Measurements from ENCODE around the gene CLIP1. TPM values are rescaled to one million over a fixed set of nuclear protein-coding genes. Genes with fewer than 3 reads are reported as not detected.
A peak's percentile ranks its signal among the peaks of the same experiment; 100 is the strongest.
"Not testable (repeated sequence)": the region's sequence is repeated elsewhere in the genome, so short reads cannot be mapped to it uniquely, and the experiment has no call there.

CLIP1 gene
- total RNA-seq, 1 experiment from 2014 or later = 19.7 TPM

GRCh38 chr12:122403115-122403770 lies 19.2 kb downstream of the CLIP1 start:
- in situ Hi-C loops (cut with HindIII; ENCODE audit: low sequenced_read_pairs) = no loop called here

GRCh38 chr12:122402264-122402663 lies 20.2 kb downstream of the CLIP1 start:
- in situ Hi-C loops (cut with HindIII; ENCODE audit: low sequenced_read_pairs) = no loop called here
- no peak for DNase-seq (ENCODE audit: low spot score)

More at GRCh38 chr12:122403115-122403770, 19.2 kb downstream of the CLIP1 start:
- DNase-seq (ENCODE audit: low spot score) = no peak

GRCh38 chr12:122399592-122400373 lies 22.7 kb downstream of the CLIP1 start:
- in situ Hi-C loops (cut with HindIII; ENCODE audit: low sequenced_read_pairs) = no loop called here
- peak; percentile 90 for DNase-seq (ENCODE audit: low spot score)

GRCh38 chr12:122399254-122399591 lies 23.2 kb downstream of the CLIP1 start:
- no peak for DNase-seq (ENCODE audit: low spot score)
- in situ Hi-C loops (cut with HindIII; ENCODE audit: low sequenced_read_pairs) = no loop called here

GRCh38 chr12:122397981-122398380 lies 24.5 kb downstream of the CLIP1 start:
- in situ Hi-C loops (cut with HindIII; ENCODE audit: low sequenced_read_pairs); DNase-seq (ENCODE audit: low spot score): not testable (repeated sequence)

- in situ Hi-C loops (cut with HindIII; ENCODE audit: low sequenced_read_pairs) = no loop called here
- DNase-seq (ENCODE audit: low spot score) = no peak
Observed at GRCh38 chr12:122395319-122395718, 27.1 kb downstream of the CLIP1 start.

GRCh38 chr12:122394626-122395194 lies 27.8 kb downstream of the CLIP1 start:
- in situ Hi-C loops (cut with HindIII; ENCODE audit: low sequenced_read_pairs) = no loop called here

GRCh38 chr12:122393817-122394216 lies 28.7 kb downstream of the CLIP1 start:
- in situ Hi-C loops (cut with HindIII; ENCODE audit: low sequenced_read_pairs) = no loop called here
- no peak for DNase-seq (ENCODE audit: low spot score)

More at GRCh38 chr12:122394626-122395194, 27.8 kb downstream of the CLIP1 start:
- no peak for DNase-seq (ENCODE audit: low spot score)

GRCh38 chr12:122392411-122392810 lies 30.1 kb downstream of the CLIP1 start:
- DNase-seq (ENCODE audit: low spot score) = no peak
- in situ Hi-C loops (cut with HindIII; ENCODE audit: low sequenced_read_pairs) = no loop called here

- DNase-seq (ENCODE audit: low spot score) = no peak
- in situ Hi-C loops (cut with HindIII; ENCODE audit: low sequenced_read_pairs) = no loop called here
Observed at GRCh38 chr12:122389677-122390076, 32.8 kb downstream of the CLIP1 start.

- in situ Hi-C loops (cut with HindIII; ENCODE audit: low sequenced_read_pairs) = no loop called here
Observed at GRCh38 chr12:122387887-122388286, 34.6 kb downstream of the CLIP1 start.

GRCh38 chr12:122385171-122386016 lies 37.1 kb downstream of the CLIP1 start:
- in situ Hi-C loops (cut with HindIII; ENCODE audit: low sequenced_read_pairs) = no loop called here
- no peak for DNase-seq (ENCODE audit: low spot score)

More at GRCh38 chr12:122387887-122388286, 34.6 kb downstream of the CLIP1 start:
- no peak for DNase-seq (ENCODE audit: low spot score)

GRCh38 chr12:122382919-122383350 lies 39.5 kb downstream of the CLIP1 start:
- in situ Hi-C loops (cut with HindIII; ENCODE audit: low sequenced_read_pairs) = no loop called here

GRCh38 chr12:122381021-122381420 lies 41.4 kb downstream of the CLIP1 start:
- in situ Hi-C loops (cut with HindIII; ENCODE audit: low sequenced_read_pairs) = no loop called here
- no peak for DNase-seq (ENCODE audit: low spot score)

More at GRCh38 chr12:122382919-122383350, 39.5 kb downstream of the CLIP1 start:
- peak; percentile 52 for DNase-seq (ENCODE audit: low spot score)

GRCh38 chr12:122376751-122377150 lies 45.7 kb downstream of the CLIP1 start:
- DNase-seq (ENCODE audit: low spot score); in situ Hi-C loops (cut with HindIII; ENCODE audit: low sequenced_read_pairs): not testable (repeated sequence)

- no peak for DNase-seq (ENCODE audit: low spot score)
- in situ Hi-C loops (cut with HindIII; ENCODE audit: low sequenced_read_pairs) = no loop called here
Observed at GRCh38 chr12:122374707-122375106, 47.8 kb downstream of the CLIP1 start.

- DNase-seq (ENCODE audit: low spot score) = no peak
- in situ Hi-C loops (cut with HindIII; ENCODE audit: low sequenced_read_pairs) = no loop called here
Observed at GRCh38 chr12:122371475-122372045, 50.9 kb downstream of the CLIP1 start.

- no peak for DNase-seq (ENCODE audit: low spot score)
- in situ Hi-C loops (cut with HindIII; ENCODE audit: low sequenced_read_pairs) = no loop called here
Observed at GRCh38 chr12:122368361-122369073, 54.0 kb downstream of the CLIP1 start.

All from G401 (cell line).